Measurements from ENCODE around the gene RAP1A. TPM values are rescaled to one million over a fixed set of nuclear protein-coding genes. Genes with fewer than 3 reads are reported as not detected.

RAP1A gene
- total RNA-seq, 2 donors from 2014 or later, result 84.2 to 103 TPM

- ATAC-seq (peak; percentile 58 to 67), DNase-seq (peak; percentile 67)
- intact Hi-C loops (cut with DNase I), result no loop called here
Observed at GRCh38 chr1:111725192-111725591, 105.6 kb downstream of the RAP1A start.

- ATAC-seq, result no peak
- intact Hi-C loops (cut with DNase I), result no loop called here
- no peak for DNase-seq
Observed at GRCh38 chr1:111727056-111727455, 107.5 kb downstream of the RAP1A start.

DNA sequence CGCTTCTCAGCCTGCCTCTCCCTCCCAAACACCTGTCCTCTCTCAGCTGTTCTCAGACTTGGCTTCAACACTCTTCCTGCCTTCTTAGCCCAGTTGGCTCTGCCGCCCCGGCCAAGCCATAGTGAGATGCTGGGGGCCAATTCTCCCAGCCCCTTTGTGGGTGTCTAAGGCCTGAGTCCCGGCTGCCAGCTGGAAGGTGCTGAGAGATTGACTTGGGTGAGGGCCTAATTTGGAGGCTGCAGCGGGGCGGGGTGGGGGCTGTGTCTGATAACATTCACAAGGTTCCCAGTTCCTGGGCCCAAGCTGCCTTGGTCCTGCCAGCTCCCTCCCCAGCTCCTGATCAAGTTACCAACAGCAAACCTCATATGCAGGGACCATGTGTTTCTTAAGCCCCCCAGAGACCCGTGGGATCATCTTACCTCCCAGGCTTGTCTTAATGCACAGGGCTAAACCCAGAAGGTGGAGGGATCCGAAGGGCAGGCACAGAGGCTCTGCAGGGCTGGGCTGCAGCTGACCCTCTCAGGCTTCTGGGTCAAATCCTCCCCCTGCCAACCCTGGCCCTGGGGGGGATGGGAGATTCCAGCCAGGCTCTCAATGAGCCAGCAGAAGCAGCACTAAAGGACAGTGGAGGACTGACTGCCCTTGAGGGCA lies 109.8 kb downstream of the RAP1A start:
- DNase-seq (peak; percentile 71), ATAC-seq (peak; percentile 60 to 67)
- intact Hi-C loops (cut with DNase I), result no loop called here

DNA sequence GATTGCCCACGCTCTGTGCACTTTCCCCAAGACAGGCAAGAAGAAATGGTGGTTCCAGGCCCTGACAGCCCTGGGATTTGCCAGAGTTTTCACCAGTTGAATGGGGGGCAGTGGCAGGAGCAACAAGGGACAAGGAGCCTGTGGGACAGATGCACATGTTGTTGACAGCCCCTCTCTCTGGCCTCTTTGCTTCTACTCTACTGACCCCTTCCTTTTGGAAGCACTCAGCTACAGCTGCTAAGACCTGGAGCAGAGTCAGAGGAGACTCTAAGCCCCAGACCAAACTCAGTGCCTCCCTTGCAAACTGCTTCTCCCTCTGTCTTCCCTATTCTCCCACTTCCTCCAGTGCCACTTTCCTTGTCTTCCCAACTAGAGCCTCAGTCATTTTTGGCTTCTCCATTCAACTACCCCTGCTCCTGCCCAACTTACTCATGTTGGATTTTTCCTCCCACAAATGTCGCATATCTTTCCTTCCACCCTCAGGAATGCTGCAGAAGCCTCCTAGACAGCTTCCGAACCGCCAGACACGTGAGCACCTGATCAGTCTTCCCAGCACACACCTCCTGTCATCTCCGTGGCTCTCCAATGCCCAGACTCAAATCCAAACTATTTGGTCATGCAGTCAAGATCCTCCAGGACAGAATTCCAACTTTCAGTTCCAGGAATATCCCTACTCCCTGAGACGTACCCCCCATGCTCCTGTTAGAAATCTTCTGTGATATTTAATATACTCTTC lies 110.5 kb downstream of the RAP1A start:
- intact Hi-C loops (cut with DNase I), result no loop called here
- ATAC-seq (no peak), DNase-seq (no peak)

GRCh38 chr1:111730706-111731105 lies 111.1 kb downstream of the RAP1A start:
- DNase-seq, result no peak
- intact Hi-C loops (cut with DNase I), result no loop called here
- ATAC-seq, result no peak

GRCh38 chr1:111731956-111732355 lies 112.4 kb downstream of the RAP1A start:
- intact Hi-C loops (cut with DNase I), result no loop called here
- ATAC-seq (no peak), DNase-seq (no peak)

DNA sequence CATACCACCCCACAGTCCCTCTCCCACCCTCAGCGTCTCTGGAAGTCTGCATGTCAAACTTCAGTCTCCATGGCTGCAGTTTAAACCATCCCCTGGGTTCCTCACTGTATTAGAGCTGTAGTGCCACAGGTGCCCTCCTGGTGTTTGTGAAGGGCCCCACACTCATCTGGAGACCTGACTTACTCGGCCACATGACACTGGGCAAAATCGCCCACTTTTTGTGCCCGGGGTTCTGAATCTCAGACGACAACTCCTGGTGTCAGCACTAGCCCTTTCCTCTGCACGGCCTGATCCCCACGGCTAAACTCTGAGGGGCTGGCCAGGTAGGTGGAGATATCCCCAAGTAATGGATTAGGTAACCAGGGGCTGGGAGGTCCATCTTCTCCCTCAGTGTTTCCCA lies 113.1 kb downstream of the RAP1A start:
- no peak for ATAC-seq
- DNase-seq, result no peak
- intact Hi-C loops (cut with DNase I), result no loop called here

GRCh38 chr1:111733183-111733991 lies 113.8 kb downstream of the RAP1A start:
- peak; percentile 74 for DNase-seq
- intact Hi-C loops (cut with DNase I), result no loop called here
- peak; percentile 4 to 51 for ATAC-seq

GRCh38 chr1:111733992-111734341 lies 114.4 kb downstream of the RAP1A start:
- DNase-seq (no peak), ATAC-seq (no peak)
- intact Hi-C loops (cut with DNase I), result no loop called here

DNA sequence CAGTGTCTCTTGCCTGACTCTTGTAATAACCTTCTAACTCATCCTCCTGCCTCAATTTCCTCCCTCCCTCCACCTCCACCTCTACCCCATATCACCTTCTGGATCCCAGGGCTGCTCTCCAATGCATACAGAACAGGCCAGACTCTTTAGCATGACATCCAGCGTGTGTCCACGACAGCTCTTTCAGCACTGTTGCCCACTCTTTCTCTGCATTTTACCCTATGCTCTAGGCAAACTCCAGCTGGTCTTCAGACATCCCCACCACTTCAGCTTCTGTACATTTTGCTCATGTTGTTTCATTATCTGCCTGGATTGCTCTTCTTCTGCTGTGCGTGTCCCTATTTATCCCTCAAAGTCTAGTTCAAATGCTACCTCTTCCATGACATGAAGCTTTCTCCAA lies 114.8 kb downstream of the RAP1A start:
- intact Hi-C loops (cut with DNase I), result no loop called here
- ATAC-seq, result no peak
- DNase-seq, result no peak

- DNase-seq, result no peak
- intact Hi-C loops (cut with DNase I), result no loop called here
- no peak for ATAC-seq
Observed at GRCh38 chr1:111734856-111735255, 115.3 kb downstream of the RAP1A start.

DNA sequence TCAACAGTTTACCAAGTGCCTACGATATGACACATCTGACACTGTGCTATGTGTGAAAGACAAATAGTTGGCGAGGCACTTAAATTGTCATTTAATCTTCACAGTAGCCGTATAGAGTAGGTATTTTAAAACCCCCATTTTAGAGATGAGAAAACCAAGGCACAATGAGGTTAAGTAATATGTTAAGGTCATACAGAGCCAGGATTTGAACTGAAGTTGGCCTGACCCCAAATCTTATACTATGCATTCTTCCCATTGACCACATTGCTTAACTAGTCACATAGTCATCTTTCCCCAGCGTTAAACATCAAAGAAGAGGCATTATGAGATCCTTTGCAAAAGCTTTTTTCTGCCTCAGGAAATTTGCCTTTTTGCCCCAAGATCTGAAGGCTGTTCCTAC lies 115.7 kb downstream of the RAP1A start:
- DNase-seq, result no peak
- intact Hi-C loops (cut with DNase I), result no loop called here
- ATAC-seq, result no peak

DNA sequence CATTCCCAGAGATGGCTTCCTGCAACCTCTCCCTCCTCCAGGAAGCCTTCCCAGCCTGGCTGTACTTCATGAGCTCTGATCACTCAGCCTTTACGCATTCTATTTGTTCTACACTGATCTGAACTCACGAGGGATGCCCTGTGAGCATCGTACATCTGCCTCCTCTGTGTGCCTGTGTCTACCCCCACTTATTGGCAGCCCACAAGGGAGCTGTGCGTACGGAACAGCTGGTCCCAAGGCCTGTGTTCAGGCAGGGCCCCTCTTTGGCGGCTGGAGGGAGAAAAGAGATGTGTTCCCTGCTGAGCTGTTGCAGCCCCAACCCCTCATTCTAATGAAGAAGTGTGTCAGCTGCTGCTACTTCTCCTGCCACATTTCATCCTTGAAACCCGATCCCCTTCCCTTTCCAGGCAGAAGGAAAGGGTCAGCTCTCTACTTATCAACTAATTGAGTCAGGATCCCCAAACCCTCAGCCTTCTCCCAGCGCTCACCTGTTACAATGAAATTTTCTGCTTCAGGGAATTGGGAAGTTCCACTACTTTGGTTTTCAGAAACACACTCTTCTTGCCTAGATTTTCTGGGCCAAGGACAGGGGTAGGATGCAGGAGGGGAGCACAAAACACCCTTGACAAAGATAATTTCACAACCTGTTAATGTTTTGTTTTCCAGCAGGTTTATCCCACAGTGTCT lies 116.4 kb downstream of the RAP1A start:
- ATAC-seq (no peak), DNase-seq (no peak)
- intact Hi-C loops (cut with DNase I), result no loop called here

DNA sequence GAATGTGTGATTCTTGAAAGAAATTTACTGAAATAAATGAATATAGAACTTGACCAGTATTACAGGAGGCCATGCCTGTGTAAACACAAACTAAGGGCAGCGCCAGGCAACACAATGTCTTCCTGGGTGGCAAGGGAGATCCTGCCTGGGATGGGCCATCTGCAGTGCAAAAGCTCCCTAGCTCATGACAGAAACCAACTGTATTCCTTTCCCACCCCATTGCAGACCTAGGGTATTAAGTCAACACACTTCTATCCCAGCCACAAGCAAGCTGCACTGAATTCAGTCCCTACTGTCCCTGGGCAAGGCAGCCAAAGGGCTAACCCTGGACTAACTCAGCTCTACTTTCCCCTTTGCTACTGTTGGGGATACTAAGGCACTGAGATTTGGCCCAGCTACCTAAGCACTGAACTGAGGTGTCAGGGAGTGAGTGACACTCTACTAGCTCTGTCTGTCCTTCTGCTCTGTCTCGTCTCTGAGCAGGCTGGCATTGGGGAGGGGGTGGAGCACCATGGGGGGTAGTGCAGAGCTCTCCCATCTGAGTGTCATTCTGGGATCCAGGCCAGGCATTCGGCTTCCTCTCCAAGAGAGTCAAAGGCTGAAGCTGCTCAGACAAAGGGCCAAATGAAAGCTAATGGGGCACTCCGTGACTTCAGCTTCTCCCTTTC lies 117.1 kb downstream of the RAP1A start:
- ATAC-seq (peak; percentile 7 to 34), DNase-seq (peak; percentile 85)
- intact Hi-C loops (cut with DNase I), result no loop called here

DNA sequence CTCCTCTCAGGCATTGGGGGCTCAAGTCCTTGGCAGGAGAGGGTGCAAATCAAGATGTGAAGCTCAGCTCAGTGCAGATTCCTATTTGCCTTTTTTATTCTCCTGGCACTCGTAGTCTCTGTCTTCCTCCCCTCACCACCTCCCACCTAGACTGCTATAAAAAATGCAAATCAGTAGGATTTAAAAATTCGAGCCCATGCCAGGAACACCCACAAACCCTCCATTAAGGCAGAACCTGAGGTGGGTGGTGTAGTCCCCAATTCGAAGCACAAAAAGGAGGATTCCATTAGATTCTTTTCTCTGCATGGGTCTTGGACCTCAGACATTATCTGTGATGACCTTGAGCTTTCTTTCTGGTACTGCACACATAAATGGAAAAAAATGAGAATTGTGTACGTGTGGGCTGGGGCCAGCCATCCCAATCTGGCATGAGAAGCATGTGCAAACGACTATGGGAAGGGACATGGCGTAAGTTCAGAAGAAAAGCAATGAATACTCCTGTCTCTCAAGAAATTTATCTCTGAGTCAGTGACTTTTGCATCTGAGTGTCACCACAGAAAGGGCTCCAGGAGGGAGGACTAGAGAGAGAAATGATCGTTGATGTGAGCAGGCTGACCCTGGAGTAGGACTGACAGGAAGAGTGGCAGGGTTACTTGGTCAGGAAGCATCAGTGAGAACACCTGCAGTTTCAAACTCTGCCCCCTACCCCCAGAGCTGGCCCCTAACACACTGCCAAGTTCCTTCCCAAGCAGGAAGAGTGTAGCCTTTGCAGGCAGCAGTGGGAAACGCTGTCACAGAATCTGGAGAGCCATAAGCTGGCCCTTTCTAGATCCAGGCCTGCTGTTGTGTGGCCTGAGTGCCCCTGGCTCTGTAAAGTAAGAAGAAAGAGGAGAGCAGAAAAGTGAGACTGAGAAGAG lies 117.9 kb downstream of the RAP1A start:
- no peak for DNase-seq
- ATAC-seq, result no peak
- intact Hi-C loops (cut with DNase I), result loop anchor here in 1 of 2 donors (2.0 kb wide), 1 partner anchor 17 kb away; no protein-coding TSS in a partner anchor

DNA sequence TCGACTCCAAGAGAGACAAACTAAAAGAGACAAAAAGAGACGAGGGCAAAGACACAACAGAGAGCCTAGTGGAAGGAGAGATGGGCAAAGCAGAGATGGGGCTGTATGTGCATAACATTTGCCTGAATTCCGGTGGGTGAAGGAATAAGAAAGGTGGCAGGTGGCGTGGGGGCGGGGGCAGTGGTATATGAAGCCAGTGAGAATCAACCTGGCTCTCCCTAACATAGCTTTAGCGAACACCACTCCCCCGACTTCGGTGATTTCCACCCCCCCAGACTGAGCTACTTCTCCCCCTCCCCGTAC lies 118.5 kb downstream of the RAP1A start:
- no peak for DNase-seq
- ATAC-seq, result no peak
- intact Hi-C loops (cut with DNase I), result loop anchor here in 1 of 2 donors (2.0 kb wide), 1 partner anchor 17 kb away; no protein-coding TSS in a partner anchor

DNA sequence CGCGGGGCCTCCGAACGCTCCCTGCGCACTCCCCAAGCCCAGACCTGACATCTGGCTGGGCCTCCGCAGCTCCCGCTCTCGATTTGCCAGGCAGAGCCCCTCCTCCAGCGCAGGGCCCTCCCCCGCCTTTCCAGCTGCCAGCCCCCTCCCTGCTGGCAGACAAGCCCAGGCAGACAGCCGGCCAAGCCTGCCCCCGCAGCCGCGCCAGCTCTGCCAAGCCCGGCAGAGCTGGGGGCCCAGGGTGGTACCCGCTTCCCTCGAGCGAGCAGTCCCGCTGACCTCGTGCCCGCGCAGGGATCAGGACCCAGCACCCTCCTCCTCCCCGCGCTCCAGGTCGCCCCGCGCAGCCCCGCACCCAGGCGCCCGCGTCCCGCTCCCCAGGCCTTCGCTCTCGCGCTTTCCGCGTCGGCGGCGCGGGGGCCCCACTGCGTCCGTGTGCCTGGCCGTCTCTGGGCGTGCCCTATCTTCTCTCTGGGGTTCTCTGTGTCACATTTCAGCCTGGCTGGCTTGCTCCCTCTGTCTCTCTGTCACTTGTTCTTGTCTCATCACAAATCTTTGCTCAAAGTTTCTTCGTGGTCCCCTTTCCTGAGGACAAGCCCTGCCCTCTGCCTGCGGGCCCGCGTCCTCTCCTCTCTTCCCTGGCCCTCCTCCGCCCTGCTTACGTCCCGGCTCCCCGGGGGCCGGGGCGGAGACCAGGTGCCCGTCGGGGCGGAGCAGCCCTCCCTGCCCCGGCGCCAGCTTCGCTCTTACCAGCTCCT lies 119.0 kb downstream of the RAP1A start:
- intact Hi-C loops (cut with DNase I), result loop anchor here in 1 of 2 donors (2.0 kb wide), 1 partner anchor 18 kb away; no protein-coding TSS in a partner anchor
- peak; percentile 84 for DNase-seq
- peak; percentile 63 to 69 for ATAC-seq

Measured in left cardiac atrium (tissue), 4 donors.